ENCODE results near the gene MYO5C. TPM values are rescaled to one million over a fixed set of nuclear protein-coding genes. Genes with fewer than 3 reads are reported as not detected.

MYO5C gene
- total and polyA plus RNA-seq, 2 of the 8 experiments (the other 6 are each of a cell fraction or from before 2014, with no cell fraction given) = 8.2 to 26.7 TPM

DNA sequence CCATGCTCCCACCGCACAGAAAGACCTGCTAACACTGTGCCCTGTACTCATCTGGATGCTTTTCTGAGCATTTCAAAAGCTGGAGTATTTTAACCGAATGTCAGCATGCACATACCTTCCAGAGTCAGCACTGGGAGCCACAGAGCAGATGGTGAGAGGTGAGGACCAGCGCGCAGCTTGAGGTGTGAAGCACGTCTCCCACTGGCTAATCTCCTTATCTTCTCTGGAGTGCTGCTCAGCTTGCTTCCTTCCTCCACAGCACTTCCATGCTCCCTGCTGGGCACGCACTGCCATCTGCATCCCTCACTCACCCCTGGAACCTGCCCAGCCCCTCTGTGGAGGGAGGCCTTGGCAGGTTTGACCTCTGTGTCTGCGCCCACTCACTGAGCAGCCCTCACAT is 104.4 kb downstream of the MYO5C start, which contains the start of gene GNB5 (continued):
- TF ChIP-seq, protein P1, sequence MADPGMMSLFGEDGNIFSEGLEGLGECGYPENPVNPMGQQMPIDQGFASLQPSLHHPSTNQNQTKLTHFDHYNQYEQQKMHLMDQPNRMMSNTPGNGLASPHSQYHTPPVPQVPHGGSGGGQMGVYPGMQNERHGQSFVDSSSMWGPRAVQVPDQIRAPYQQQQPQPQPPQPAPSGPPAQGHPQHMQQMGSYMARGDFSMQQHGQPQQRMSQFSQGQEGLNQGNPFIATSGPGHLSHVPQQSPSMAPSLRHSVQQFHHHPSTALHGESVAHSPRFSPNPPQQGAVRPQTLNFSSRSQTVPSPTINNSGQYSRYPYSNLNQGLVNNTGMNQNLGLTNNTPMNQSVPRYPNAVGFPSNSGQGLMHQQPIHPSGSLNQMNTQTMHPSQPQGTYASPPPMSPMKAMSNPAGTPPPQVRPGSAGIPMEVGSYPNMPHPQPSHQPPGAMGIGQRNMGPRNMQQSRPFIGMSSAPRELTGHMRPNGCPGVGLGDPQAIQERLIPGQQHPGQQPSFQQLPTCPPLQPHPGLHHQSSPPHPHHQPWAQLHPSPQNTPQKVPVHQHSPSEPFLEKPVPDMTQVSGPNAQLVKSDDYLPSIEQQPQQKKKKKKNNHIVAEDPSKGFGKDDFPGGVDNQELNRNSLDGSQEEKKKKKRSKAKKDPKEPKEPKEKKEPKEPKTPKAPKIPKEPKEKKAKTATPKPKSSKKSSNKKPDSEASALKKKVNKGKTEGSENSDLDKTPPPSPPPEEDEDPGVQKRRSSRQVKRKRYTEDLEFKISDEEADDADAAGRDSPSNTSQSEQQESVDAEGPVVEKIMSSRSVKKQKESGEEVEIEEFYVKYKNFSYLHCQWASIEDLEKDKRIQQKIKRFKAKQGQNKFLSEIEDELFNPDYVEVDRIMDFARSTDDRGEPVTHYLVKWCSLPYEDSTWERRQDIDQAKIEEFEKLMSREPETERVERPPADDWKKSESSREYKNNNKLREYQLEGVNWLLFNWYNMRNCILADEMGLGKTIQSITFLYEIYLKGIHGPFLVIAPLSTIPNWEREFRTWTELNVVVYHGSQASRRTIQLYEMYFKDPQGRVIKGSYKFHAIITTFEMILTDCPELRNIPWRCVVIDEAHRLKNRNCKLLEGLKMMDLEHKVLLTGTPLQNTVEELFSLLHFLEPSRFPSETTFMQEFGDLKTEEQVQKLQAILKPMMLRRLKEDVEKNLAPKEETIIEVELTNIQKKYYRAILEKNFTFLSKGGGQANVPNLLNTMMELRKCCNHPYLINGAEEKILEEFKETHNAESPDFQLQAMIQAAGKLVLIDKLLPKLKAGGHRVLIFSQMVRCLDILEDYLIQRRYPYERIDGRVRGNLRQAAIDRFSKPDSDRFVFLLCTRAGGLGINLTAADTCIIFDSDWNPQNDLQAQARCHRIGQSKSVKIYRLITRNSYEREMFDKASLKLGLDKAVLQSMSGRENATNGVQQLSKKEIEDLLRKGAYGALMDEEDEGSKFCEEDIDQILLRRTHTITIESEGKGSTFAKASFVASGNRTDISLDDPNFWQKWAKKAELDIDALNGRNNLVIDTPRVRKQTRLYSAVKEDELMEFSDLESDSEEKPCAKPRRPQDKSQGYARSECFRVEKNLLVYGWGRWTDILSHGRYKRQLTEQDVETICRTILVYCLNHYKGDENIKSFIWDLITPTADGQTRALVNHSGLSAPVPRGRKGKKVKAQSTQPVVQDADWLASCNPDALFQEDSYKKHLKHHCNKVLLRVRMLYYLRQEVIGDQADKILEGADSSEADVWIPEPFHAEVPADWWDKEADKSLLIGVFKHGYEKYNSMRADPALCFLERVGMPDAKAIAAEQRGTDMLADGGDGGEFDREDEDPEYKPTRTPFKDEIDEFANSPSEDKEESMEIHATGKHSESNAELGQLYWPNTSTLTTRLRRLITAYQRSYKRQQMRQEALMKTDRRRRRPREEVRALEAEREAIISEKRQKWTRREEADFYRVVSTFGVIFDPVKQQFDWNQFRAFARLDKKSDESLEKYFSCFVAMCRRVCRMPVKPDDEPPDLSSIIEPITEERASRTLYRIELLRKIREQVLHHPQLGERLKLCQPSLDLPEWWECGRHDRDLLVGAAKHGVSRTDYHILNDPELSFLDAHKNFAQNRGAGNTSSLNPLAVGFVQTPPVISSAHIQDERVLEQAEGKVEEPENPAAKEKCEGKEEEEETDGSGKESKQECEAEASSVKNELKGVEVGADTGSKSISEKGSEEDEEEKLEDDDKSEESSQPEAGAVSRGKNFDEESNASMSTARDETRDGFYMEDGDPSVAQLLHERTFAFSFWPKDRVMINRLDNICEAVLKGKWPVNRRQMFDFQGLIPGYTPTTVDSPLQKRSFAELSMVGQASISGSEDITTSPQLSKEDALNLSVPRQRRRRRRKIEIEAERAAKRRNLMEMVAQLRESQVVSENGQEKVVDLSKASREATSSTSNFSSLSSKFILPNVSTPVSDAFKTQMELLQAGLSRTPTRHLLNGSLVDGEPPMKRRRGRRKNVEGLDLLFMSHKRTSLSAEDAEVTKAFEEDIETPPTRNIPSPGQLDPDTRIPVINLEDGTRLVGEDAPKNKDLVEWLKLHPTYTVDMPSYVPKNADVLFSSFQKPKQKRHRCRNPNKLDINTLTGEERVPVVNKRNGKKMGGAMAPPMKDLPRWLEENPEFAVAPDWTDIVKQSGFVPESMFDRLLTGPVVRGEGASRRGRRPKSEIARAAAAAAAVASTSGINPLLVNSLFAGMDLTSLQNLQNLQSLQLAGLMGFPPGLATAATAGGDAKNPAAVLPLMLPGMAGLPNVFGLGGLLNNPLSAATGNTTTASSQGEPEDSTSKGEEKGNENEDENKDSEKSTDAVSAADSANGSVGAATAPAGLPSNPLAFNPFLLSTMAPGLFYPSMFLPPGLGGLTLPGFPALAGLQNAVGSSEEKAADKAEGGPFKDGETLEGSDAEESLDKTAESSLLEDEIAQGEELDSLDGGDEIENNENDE (IDR thresholded peaks at IDR 0.05; ENCODE audit: insufficient replicate concordance, low read length) = no peak
- TF ChIP-seq CTBP2 (IDR thresholded peaks at IDR 0.05; ENCODE audit: borderline replicate concordance, insufficient read depth, insufficient read length, low read length) (no peak), GABPA (IDR thresholded peaks at IDR 0.05; ENCODE audit: borderline replicate concordance, insufficient read depth, low read length) (no peak), BACH1 (IDR thresholded peaks at IDR 0.05; ENCODE audit: low read length) (no peak), SUZ12 (IDR thresholded peaks at IDR 0.05; ENCODE audit: low read length) (no peak), JUND (IDR thresholded peaks at IDR 0.05; ENCODE audit: low read length) (no peak), BCL11A (IDR thresholded peaks at IDR 0.05; ENCODE audit: low read depth in 2 of 2, low read length in 2 of 2) (no peak)

Data from H1 (cell line).